Osteocyte (in vitro differentiated cells): ENCODE results near the gene DHX16. TPM values are rescaled to one million over a fixed set of nuclear protein-coding genes. Genes with fewer than 3 reads are reported as not detected.

ENCODE experiments used
- DNase-seq: peaks from one replicate; pipeline ENCODE4 v3.0.0; 2021; ENCODE audit warnings: mixed read lengths; ENCODE audit not compliant: unreplicated experiment; ENCODE audit errors: extremely low spot score
- H3K27ac Mint-ChIP-seq: one replicate; pipeline ENCODE4 v1.8.0; 2021; ENCODE audit warnings: mild to moderate bottlenecking, mixed read lengths; ENCODE audit not compliant: unreplicated experiment
- H3K27me3 Mint-ChIP-seq: one replicate; pipeline ENCODE4 v1.8.0; 2021; ENCODE audit warnings: mixed read lengths; ENCODE audit not compliant: unreplicated experiment
- H3K36me3 Mint-ChIP-seq: one replicate; pipeline ENCODE4 v1.8.0; 2021; ENCODE audit warnings: mixed read lengths; ENCODE audit not compliant: unreplicated experiment
- H3K4me1 Mint-ChIP-seq: one replicate; pipeline ENCODE4 v1.8.0; 2021; ENCODE audit warnings: mixed read lengths; ENCODE audit not compliant: unreplicated experiment
- H3K4me3 Mint-ChIP-seq: one replicate; pipeline ENCODE4 v1.8.0; 2021; ENCODE audit warnings: mild to moderate bottlenecking, moderate library complexity, mixed read lengths; ENCODE audit not compliant: unreplicated experiment
- H3K9me3 Mint-ChIP-seq: one replicate; pipeline ENCODE4 v1.8.0; 2021; ENCODE audit warnings: mixed read lengths; ENCODE audit not compliant: unreplicated experiment
- total RNA-seq: library from RNA; stranded (reverse); gene quantifications from 2 replicates; pipeline ENCODE4 v1.2.1, GENCODE V29; 2021
- TF ChIP-seq, protein P1 (sequence below): fragments of 200-600 bp; sonication (generic); IDR thresholded peaks from 2 replicates; pipeline ENCODE4 v1.5.0; 2021; ENCODE audit warnings: antibody characterized with exemption, mild to moderate bottlenecking, moderate library complexity

Gene DHX16
- total RNA-seq, 1 donor from 2014 or later, result 28.7 TPM

DNA sequence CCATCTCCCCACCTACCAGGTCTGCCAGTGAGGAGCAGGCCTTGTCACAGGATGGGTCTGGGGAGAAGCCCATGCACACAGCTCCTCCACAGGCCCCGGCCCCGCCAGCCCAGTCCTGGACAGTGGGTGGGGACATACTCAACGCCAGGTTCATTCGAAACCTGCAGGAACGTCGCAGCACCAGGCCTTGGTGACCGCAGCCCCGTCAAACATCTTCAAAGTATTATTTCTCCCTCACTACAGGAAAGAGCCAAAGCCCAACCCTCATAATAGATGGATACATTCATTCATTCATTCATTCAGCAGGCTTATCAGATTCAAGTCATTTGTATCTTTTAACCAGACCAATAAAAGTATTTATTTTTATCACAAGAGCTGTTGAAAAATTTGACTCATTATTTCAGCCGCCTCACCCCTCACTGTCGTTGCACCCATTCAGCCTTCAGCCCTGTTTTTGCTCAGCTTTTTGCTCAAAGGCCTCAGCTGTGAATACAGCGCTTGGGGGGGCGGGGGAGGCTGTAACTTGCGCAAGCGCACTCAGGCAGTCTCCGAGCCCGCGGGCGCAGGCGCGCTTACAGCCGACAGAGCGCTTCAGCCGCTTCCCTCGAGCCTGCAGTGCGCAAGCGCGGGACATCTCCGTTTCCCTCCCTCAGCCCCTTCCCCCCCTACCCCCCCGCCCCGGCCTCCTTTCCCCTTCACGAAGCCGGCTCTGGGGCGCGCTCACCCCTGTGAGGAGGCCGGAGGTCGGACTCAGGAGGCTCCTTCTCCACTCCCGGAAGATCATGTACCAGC is 26.2 kb downstream of the DHX16 start, which contains the start of gene C6orf136:
C6orf136 (plus strand) TSS at position 684 of the 792 bp plus-strand sequence; CDS start at position 783, 99 bp downstream.
- H3K9me3 Mint-ChIP-seq, result no peaks in the 10 kb centered on the region
- peak; percentile 97 for DNase-seq
- peak within 1 kb of the TSS; percentile 83 for H3K4me3 Mint-ChIP-seq
- TF ChIP-seq, protein P1, sequence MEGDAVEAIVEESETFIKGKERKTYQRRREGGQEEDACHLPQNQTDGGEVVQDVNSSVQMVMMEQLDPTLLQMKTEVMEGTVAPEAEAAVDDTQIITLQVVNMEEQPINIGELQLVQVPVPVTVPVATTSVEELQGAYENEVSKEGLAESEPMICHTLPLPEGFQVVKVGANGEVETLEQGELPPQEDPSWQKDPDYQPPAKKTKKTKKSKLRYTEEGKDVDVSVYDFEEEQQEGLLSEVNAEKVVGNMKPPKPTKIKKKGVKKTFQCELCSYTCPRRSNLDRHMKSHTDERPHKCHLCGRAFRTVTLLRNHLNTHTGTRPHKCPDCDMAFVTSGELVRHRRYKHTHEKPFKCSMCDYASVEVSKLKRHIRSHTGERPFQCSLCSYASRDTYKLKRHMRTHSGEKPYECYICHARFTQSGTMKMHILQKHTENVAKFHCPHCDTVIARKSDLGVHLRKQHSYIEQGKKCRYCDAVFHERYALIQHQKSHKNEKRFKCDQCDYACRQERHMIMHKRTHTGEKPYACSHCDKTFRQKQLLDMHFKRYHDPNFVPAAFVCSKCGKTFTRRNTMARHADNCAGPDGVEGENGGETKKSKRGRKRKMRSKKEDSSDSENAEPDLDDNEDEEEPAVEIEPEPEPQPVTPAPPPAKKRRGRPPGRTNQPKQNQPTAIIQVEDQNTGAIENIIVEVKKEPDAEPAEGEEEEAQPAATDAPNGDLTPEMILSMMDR, result no peak
- peaks cover 18% of the 10 kb centered on the region for H3K36me3 Mint-ChIP-seq
- H3K4me1 Mint-ChIP-seq, result peaks cover 15% of the 10 kb centered on the region
- no peaks in the 10 kb centered on the region for H3K27me3 Mint-ChIP-seq
- peak within 1 kb of the TSS; percentile 74 for H3K27ac Mint-ChIP-seq

DNA sequence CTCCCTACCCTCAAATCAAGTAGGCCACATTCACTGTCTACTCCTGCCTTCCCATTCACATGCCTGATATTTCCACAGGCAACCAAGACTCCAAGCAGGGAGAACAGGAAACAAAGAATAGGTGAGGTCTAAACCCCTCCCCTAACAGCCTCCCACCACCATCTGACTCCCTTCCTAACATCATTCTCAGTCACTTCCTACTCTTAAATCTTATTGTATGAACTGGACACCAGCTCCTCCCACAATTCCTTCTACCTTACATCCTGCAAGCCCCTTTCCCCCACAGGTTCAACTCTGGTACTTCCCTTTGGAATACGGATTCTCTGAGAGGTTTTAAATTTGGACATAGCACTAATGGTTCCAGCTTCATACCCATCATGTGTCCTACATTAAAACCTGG is 26.8 kb downstream of the DHX16 start:
- H3K4me1 Mint-ChIP-seq, result peaks cover 15% of the 10 kb centered on the region
- no peaks in the 10 kb centered on the region for H3K27me3 Mint-ChIP-seq
- H3K4me3 Mint-ChIP-seq, result peak overlapping the region; percentile 83
- no peak for DNase-seq
- H3K36me3 Mint-ChIP-seq, result peaks cover 19% of the 10 kb centered on the region
- TF ChIP-seq, protein P1, result no peak
- peak overlapping the region; percentile 4 for H3K27ac Mint-ChIP-seq
- H3K9me3 Mint-ChIP-seq, result no peaks in the 10 kb centered on the region

DNA sequence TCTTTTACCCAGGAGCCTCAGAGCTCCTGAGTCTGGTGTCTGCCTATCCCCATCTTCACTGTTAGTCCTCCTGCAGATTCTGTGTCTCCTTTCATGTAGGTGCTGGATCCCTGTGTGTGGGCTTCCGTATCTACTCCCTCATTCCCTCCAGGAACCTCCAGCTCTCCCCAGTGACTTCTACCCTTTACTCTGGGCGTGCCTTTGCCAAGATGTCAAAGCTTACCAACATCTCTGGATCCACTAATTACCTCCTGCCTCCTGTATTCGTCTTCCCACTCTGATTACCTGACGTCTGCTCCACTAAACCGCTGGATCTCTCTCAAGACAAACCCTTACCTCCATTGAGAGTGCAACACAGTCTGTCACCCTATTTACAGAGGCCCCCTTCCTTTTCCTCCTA is 28.0 kb downstream of the DHX16 start:
- H3K9me3 Mint-ChIP-seq, result no peaks in the 10 kb centered on the region
- H3K27ac Mint-ChIP-seq, result no peak overlapping the region
- TF ChIP-seq, protein P1, result no peak
- peaks cover 22% of the 10 kb centered on the region for H3K36me3 Mint-ChIP-seq
- H3K27me3 Mint-ChIP-seq, result no peaks in the 10 kb centered on the region
- H3K4me3 Mint-ChIP-seq, result no peak overlapping the region
- no peak for DNase-seq
- H3K4me1 Mint-ChIP-seq, result peaks cover 15% of the 10 kb centered on the region

DNA sequence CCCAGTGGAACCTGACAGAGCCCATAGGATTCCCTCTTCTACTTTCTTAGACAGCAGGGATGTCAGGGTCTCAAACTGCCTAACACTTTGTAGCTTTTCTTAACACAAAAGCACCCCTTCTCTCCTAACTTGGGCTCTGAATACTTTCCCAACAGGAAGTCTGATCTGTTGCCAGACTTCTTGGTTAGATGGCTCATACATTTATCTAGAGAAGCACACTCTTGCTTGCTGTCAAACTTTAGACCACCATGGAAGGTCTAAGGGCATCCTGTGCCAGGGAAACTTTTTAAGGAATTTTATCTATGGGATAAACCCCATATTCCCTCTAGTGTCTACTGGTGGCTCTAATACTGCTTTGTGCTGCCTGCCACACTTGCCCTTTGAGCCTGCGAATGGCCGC is 29.1 kb downstream of the DHX16 start:
- Mint-ChIP-seq H3K9me3 (no peaks in the 10 kb centered on the region), H3K4me1 (peaks cover 15% of the 10 kb centered on the region), H3K27me3 (no peaks in the 10 kb centered on the region), H3K4me3 (no peak overlapping the region), H3K36me3 (peaks cover 22% of the 10 kb centered on the region), H3K27ac (no peak overlapping the region)
- no peak for DNase-seq
- TF ChIP-seq, protein P1, result no peak

DNA sequence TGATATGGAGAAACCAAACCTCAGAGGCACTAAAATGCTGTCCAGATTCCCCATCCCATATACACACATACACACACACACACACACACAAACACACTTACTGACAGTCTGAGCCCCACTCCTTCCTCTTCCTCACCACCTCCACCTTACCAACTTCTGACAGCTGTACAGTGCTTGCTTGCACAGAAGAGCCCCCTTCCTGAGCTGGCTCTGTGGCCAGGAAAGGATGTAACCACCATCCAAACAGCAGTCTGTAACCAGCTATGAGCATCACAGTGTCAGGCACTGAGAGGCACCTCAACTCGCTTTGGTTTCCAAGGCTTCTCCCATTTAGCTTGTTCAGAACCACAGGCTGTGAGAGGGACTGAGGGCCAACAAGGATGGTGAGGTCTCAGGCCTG is 31.8 kb downstream of the DHX16 start:
- peaks cover under 1% of the 10 kb centered on the region for H3K4me1 Mint-ChIP-seq
- H3K27ac Mint-ChIP-seq, result no peak overlapping the region
- H3K9me3 Mint-ChIP-seq, result no peaks in the 10 kb centered on the region
- H3K36me3 Mint-ChIP-seq, result peaks cover 26% of the 10 kb centered on the region
- TF ChIP-seq, protein P1, result no peak
- no peak for DNase-seq
- H3K27me3 Mint-ChIP-seq, result no peaks in the 10 kb centered on the region
- H3K4me3 Mint-ChIP-seq, result no peak overlapping the region
